Measurements from ENCODE around the gene IQUB. TPM values are rescaled to one million over a fixed set of nuclear protein-coding genes. Genes with fewer than 3 reads are reported as not detected.
"Not testable (repeated sequence)": the region's sequence is repeated elsewhere in the genome, so short reads cannot be mapped to it uniquely, and the experiment has no call there.

IQUB gene
- total RNA-seq, 2 donors from 2014 or later, result 0.10 TPM; not detected in 1

- DNase-seq (ENCODE audit: low spot score) (no peak), ATAC-seq (no peak)
- no peaks in the 10 kb centered on the region for H3K36me3 Mint-ChIP-seq
- H3K4me3 Mint-ChIP-seq, result no peak overlapping the region
- H3K27me3 Mint-ChIP-seq, result peaks cover 19 to 47% of the 10 kb centered on the region in 2 donors
- no peaks in the 10 kb centered on the region for H3K9me3 Mint-ChIP-seq
- no peak overlapping the region for H3K27ac Mint-ChIP-seq
- no peaks in the 10 kb centered on the region for H3K4me1 Mint-ChIP-seq (ENCODE audit: low read depth in 2 of 2)
Measured at GRCh38 chr7:123494193-123494796, 40.1 kb downstream of the IQUB start.

GRCh38 chr7:123492485-123492884 lies 41.9 kb downstream of the IQUB start:
- Mint-ChIP-seq H3K4me3 (no peak overlapping the region), H3K4me1 (ENCODE audit: low read depth in 2 of 2) (no peaks in the 10 kb centered on the region), H3K9me3 (no peaks in the 10 kb centered on the region), H3K27ac (no peak overlapping the region), H3K36me3 (no peaks in the 10 kb centered on the region), H3K27me3 (peaks cover 12 to 31% of the 10 kb centered on the region in 2 donors)
- no peak for DNase-seq (ENCODE audit: low spot score)
- ATAC-seq, result no peak

GRCh38 chr7:123485721-123486120 lies 48.7 kb downstream of the IQUB start:
- ATAC-seq (no peak), DNase-seq (ENCODE audit: low spot score) (no peak)
- Mint-ChIP-seq H3K36me3 (no peaks in the 10 kb centered on the region), H3K27me3 (peaks cover 12 to 28% of the 10 kb centered on the region in 2 donors), H3K27ac (no peak overlapping the region), H3K4me1 (ENCODE audit: low read depth in 2 of 2) (no peaks in the 10 kb centered on the region), H3K9me3 (no peaks in the 10 kb centered on the region), H3K4me3 (no peak overlapping the region)

- ATAC-seq (no peak), DNase-seq (ENCODE audit: low spot score) (no peak)
- H3K36me3 Mint-ChIP-seq, result no peaks in the 10 kb centered on the region
- no peak overlapping the region for H3K4me3 Mint-ChIP-seq
- no peaks in the 10 kb centered on the region for H3K9me3 Mint-ChIP-seq
- no peak overlapping the region for H3K27ac Mint-ChIP-seq
- H3K4me1 Mint-ChIP-seq (ENCODE audit: low read depth in 2 of 2), result no peaks in the 10 kb centered on the region
- peaks cover 12 to 28% of the 10 kb centered on the region in 2 donors for H3K27me3 Mint-ChIP-seq
Measured at GRCh38 chr7:123485187-123485586, 49.2 kb downstream of the IQUB start.

DNA sequence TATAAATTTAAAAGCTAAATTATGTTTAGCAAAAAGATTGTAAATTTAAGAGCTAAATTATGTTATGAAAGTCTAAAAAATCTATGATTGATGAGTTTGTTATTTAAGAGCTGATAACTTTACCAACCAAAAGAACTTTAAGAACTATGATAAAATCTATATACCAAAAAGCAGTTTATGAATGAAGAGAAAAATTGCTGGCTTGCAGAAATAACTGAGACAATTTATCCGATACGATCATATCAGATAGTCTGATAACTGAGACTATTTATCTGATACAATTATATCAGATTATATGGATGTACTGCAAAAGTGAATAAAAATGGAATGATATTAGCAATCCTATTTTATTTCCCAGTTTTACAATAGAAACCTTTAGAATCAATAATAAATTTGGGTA lies 50.2 kb downstream of the IQUB start:
- Mint-ChIP-seq H3K27ac (no peak overlapping the region), H3K27me3 (peaks cover 8 to 21% of the 10 kb centered on the region in 2 donors), H3K9me3 (no peaks in the 10 kb centered on the region), H3K4me3 (no peak overlapping the region), H3K36me3 (no peaks in the 10 kb centered on the region), H3K4me1 (ENCODE audit: low read depth in 2 of 2) (no peaks in the 10 kb centered on the region)
- ATAC-seq (no peak), DNase-seq (ENCODE audit: low spot score) (no peak)

DNA sequence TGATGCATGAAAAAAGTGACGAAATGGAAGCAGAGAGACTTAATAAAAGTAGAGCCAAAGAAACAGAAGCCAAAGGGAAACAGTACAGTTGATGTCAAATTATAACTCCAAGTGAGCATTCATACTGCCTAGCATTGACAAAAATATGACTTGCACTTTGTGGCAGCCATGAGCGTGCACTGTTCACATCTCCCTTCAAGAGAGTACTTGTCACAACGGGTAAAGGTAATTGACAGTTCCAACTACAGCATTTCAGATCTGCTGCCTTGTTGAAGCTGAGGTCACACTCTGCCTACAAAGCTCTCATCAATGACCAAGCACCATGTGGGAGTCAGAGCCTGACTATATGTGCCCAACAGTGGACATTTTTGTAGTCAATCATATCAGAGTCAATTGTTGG lies 54.3 kb downstream of the IQUB start:
- Mint-ChIP-seq H3K36me3 (peaks cover 5% of the 10 kb centered on the region), H3K27ac (no peak overlapping the region), H3K4me3 (no peak overlapping the region), H3K27me3 (peaks cover 5 to 21% of the 10 kb centered on the region in 2 donors), H3K4me1 (ENCODE audit: low read depth in 2 of 2) (no peaks in the 10 kb centered on the region), H3K9me3 (peaks cover 6% of the 10 kb centered on the region)
- DNase-seq (ENCODE audit: low spot score) (no peak), ATAC-seq (no peak)

DNA sequence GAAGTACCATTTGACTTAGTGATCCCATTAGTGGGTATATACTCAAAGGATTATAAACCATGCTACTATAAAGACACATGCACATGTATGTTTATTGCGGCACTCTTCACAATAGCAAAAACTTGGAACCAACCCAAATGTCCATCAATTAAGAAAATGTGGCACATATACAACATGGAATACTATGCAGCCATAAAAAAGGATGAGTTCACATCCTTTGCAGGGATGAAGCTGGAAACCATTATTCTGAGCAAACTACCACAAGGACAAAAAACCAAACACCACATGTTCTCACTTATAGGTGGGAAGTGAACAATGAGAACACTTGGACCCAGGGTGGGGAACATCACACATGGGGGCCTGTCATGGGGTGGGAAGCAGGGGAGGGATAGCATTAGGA lies 56.3 kb downstream of the IQUB start:
- not testable (repeated sequence) for ATAC-seq; DNase-seq (ENCODE audit: low spot score); H3K27ac Mint-ChIP-seq; H3K36me3 Mint-ChIP-seq; H3K4me1 Mint-ChIP-seq (ENCODE audit: low read depth in 2 of 2); H3K4me3 Mint-ChIP-seq; H3K9me3 Mint-ChIP-seq
- H3K27me3 Mint-ChIP-seq, result peaks cover 4 to 21% of the 10 kb centered on the region in 2 donors

DNA sequence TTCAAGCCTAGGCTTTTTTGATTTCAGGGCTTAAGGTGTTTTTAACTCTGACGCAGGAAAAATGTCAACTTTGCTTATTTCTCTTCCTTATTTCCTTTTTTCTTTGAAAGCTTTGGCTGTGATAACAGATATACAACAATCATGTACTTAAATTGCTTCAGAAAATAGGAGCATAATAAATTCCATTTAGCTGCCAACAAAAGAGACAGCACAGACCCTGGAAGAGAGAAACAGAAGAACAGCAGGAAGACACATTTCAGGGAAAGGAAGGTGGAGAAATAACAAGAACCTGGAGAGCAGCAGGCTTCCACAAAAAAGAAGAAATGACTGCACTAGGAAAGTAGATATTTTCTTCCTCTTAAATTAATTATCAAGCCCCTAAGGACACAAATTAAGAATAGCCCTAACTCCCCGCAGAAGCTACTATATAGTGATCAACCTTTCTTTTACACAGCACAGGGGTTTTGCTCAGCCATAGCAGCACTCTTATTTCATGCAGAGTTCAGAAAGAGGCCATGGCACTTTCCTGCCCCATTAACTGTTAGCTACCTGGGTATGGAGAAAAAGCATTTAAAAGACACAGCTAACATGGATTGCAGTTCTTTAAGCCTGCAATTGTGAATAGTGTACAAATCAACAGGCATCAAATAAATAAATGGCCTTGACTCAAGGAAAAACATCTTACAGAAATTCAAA lies 61.5 kb downstream of the IQUB start:
- peaks cover 0 to 12% of the 10 kb centered on the region in 2 donors for H3K27me3 Mint-ChIP-seq

DNA sequence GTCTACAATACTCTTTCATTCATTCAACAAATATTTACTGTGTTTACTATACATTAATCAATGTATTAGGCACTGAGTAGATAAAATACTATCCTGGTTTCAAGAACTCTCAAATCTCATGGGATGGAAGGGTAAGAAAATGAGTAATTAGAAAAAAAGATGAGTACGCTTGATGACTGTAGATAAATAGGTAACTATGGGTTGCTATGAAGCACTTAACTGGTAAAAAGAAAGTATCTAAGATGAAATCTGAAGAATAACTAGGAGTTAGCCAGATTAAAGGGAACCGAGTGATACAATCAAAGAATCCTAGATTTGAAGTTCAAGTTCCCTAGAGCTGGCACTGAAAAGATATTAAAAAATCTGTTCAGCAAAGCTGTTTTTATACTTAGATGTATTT lies 62.1 kb downstream of the IQUB start:
- H3K4me1 Mint-ChIP-seq (ENCODE audit: low read depth in 2 of 2), result no peaks in the 10 kb centered on the region
- peaks cover 6% of the 10 kb centered on the region for H3K9me3 Mint-ChIP-seq
- H3K27ac Mint-ChIP-seq, result no peak overlapping the region
- no peak overlapping the region for H3K4me3 Mint-ChIP-seq
- peaks cover 5% of the 10 kb centered on the region for H3K36me3 Mint-ChIP-seq
- H3K27me3 Mint-ChIP-seq, result peaks cover 0 to 12% of the 10 kb centered on the region in 2 donors
- DNase-seq (ENCODE audit: low spot score) (no peak), ATAC-seq (no peak)

More for the DNA sequence above, 61.5 kb downstream of the IQUB start:
- DNase-seq (ENCODE audit: low spot score), result no peak
- H3K36me3 Mint-ChIP-seq, result peaks cover 5% of the 10 kb centered on the region
- H3K4me1 Mint-ChIP-seq (ENCODE audit: low read depth in 2 of 2), result no peaks in the 10 kb centered on the region
- peaks cover 6% of the 10 kb centered on the region for H3K9me3 Mint-ChIP-seq
- ATAC-seq, result no peak
- no peak overlapping the region for H3K4me3 Mint-ChIP-seq
- no peak overlapping the region for H3K27ac Mint-ChIP-seq

DNA sequence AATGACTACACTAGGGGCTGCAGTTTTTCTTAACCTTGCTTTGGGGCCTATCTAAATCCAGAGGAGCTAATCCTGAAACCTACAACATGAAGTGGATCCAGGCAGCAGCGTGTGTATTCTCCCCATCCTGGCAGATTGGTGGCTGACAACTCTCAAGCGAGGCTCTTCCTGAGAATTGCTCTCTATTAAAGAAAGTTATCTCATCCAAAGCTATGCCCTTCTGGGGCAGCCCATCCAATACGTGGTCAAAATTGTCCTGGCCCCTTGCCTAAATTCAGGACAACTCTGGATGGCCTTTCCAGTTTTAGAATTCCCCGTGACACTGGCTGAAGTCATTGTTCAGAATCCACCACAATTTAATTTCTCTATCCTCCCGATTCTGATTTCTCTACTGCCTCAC lies 66.1 kb downstream of the IQUB start:
- Mint-ChIP-seq H3K27ac (no peak overlapping the region), H3K36me3 (no peaks in the 10 kb centered on the region), H3K4me3 (no peak overlapping the region), H3K9me3 (no peaks in the 10 kb centered on the region), H3K4me1 (ENCODE audit: low read depth in 2 of 2) (no peaks in the 10 kb centered on the region), H3K27me3 (no peaks in the 10 kb centered on the region)
- DNase-seq (ENCODE audit: low spot score) (no peak), ATAC-seq (no peak)

DNA sequence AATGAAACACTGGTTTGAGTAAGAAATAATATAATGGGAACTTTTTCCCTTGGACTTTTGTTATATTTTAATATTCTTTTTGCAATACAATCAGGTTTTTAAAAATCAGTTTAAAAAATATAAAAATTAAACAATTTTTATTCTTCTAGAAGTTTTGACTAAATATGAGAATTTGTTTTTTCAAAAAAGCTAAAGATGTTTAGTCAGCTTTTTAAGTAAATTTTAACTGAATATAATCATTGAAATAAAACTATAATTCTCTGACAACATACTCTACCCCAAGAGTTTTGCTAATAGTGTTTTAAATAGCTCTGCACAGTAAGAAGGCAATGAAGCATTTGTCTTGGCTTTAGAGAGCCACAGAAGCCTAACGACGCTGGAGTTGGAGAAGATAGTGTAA lies 70.5 kb downstream of the IQUB start:
- no peaks in the 10 kb centered on the region for H3K36me3 Mint-ChIP-seq
- ATAC-seq, result no peak
- no peak overlapping the region for H3K27ac Mint-ChIP-seq
- H3K27me3 Mint-ChIP-seq, result no peaks in the 10 kb centered on the region
- H3K9me3 Mint-ChIP-seq, result no peaks in the 10 kb centered on the region
- no peak overlapping the region for H3K4me3 Mint-ChIP-seq
- H3K4me1 Mint-ChIP-seq (ENCODE audit: low read depth in 2 of 2), result no peaks in the 10 kb centered on the region
- DNase-seq (ENCODE audit: low spot score), result no peak

- no peaks in the 10 kb centered on the region for H3K4me1 Mint-ChIP-seq (ENCODE audit: low read depth in 2 of 2)
- H3K27me3 Mint-ChIP-seq, result no peaks in the 10 kb centered on the region
- H3K4me3 Mint-ChIP-seq, result no peak overlapping the region
- H3K27ac Mint-ChIP-seq, result no peak overlapping the region
- no peak for ATAC-seq
- H3K36me3 Mint-ChIP-seq, result no peaks in the 10 kb centered on the region
- no peak for DNase-seq (ENCODE audit: low spot score)
- no peaks in the 10 kb centered on the region for H3K9me3 Mint-ChIP-seq
Measured at GRCh38 chr7:123460616-123461015, 73.8 kb downstream of the IQUB start.

DNA sequence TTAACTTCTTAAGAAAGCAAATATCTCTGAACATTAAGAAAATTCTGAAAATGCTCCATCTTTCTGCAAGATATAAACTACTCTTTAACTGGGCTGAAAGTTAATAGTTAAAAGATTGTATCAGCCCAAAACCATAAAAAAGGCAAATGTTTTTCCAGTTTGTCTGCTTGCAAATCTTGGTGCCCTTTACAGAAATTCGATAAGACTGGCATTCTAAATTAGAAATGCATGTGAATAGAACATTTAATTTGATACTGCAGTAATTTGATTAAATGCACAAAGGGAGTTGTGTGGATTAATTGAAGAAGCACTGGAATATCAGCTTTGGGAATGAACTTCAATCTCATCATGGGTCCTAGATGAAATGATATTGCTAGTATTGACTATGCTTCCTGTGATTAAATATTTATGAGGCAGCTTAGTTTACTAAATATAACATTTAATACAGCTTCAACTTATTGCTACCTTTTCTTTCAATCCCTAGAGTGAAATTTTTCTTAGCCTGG lies 78.4 kb downstream of the IQUB start:
- Mint-ChIP-seq H3K36me3 (peaks cover 6% of the 10 kb centered on the region), H3K9me3 (peaks cover 6% of the 10 kb centered on the region), H3K4me1 (ENCODE audit: low read depth in 2 of 2) (no peaks in the 10 kb centered on the region), H3K4me3 (no peak overlapping the region), H3K27me3 (no peaks in the 10 kb centered on the region), H3K27ac (no peak overlapping the region)
- DNase-seq (ENCODE audit: low spot score), result no peak
- no peak for ATAC-seq

DNA sequence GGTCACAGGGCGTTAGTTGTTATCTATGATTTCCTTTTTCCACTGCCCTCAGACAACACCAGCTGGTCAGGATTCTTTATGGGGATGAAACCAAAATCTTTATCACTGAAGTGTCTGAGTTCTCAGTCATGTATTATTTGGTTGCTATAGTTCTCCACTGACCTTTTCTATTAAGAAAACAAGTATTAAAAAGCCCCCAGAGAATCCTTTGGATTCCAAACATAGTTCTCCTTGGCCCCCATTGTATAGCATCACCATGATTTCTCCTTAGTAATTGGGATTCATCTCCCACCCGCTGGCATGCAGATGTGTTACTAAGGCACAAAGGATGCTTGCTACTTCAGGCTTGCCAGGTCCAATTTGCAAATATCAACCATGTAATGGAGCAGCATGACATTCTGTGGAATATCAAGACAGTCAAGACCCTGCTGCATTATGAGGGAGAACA lies 94.3 kb downstream of the IQUB start:
- no peaks in the 10 kb centered on the region for H3K36me3 Mint-ChIP-seq
- no peak overlapping the region for H3K4me3 Mint-ChIP-seq
- H3K27ac Mint-ChIP-seq, result no peak overlapping the region
- no peaks in the 10 kb centered on the region for H3K27me3 Mint-ChIP-seq
- H3K9me3 Mint-ChIP-seq, result peaks cover 8% of the 10 kb centered on the region
- no peak for DNase-seq (ENCODE audit: low spot score)
- ATAC-seq, result no peak
- H3K4me1 Mint-ChIP-seq (ENCODE audit: low read depth in 2 of 2), result no peaks in the 10 kb centered on the region

Measured in natural killer cell treated with Interleukin-12 subunit alpha and Interleukin-12 subunit beta and Interleukin-15 and Interleukin-18, amount 100 ng/mL, for 72 hours (primary cell).